Measurements from ENCODE around the gene ARRDC2. TPM values are rescaled to one million over a fixed set of nuclear protein-coding genes. Genes with fewer than 3 reads are reported as not detected.

The ARRDC2 gene
- total RNA-seq, 1 donor from 2014 or later = 89.4 TPM

DNA sequence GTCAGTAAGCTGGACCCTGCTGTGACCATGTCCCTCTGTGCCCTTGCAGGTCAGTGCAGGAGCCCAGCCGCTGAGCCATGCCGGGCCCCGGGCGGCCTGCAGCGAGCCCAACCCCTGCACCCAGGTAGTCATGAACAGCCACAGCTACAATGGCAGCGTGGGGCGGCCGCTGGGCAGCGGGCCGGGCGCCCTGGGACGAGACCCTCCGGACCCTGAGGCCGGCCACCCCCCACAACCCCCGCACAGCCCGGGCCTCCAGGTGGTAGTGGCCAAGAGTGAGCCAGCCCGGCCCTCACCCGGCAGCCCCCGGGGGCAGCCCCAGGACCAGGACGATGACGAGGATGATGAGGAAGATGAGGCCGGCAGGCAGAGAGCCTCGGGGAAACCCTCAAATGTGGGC, 34.2 kb upstream of the ARRDC2 start:
- ATAC-seq = no peak
- Histone ChIP-seq H3K4me1 (no peaks in the 10 kb centered on the region), H3K27me3 (ENCODE audit: low read depth) (no peaks in the 10 kb centered on the region), H3K27ac (no peak overlapping the region), H3K4me3 (no peak overlapping the region), H3K9me3 (no peaks in the 10 kb centered on the region), H3K36me3 (no peaks in the 10 kb centered on the region)
- no peak for DNase-seq
- intact Hi-C loops (cut with DNase I) = no loop called here
- TF ChIP-seq, protein P1, sequence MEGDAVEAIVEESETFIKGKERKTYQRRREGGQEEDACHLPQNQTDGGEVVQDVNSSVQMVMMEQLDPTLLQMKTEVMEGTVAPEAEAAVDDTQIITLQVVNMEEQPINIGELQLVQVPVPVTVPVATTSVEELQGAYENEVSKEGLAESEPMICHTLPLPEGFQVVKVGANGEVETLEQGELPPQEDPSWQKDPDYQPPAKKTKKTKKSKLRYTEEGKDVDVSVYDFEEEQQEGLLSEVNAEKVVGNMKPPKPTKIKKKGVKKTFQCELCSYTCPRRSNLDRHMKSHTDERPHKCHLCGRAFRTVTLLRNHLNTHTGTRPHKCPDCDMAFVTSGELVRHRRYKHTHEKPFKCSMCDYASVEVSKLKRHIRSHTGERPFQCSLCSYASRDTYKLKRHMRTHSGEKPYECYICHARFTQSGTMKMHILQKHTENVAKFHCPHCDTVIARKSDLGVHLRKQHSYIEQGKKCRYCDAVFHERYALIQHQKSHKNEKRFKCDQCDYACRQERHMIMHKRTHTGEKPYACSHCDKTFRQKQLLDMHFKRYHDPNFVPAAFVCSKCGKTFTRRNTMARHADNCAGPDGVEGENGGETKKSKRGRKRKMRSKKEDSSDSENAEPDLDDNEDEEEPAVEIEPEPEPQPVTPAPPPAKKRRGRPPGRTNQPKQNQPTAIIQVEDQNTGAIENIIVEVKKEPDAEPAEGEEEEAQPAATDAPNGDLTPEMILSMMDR (IDR thresholded peaks at IDR 0.05) = no peak

DNA sequence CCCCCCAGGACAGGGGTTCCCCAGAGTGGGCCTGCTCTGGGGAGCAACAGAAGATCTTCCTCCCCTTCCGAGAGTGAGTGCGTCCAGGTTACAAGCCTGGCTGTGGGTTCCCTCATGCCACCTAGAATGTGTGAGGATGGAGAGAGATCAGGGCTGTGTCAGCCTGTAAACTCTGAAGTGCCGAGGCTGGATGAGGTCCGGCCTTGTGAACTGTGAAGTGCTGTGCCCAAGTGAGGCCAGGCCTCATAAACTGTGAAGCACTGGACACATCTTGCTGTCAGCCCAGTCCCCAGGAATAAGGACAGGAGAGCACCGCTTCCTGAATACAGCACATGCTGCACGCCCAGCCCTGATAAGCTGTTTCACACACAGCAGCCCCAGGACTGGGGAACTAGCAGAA, 33.4 kb upstream of the ARRDC2 start:
- intact Hi-C loops (cut with DNase I) = no loop called here
- TF ChIP-seq, protein P1 (IDR thresholded peaks at IDR 0.05) = no peak
- no peak for DNase-seq
- no peaks in the 10 kb centered on the region for H3K36me3 ChIP-seq
- no peak for ATAC-seq
- no peaks in the 10 kb centered on the region for H3K27me3 ChIP-seq (ENCODE audit: low read depth)
- no peak overlapping the region for H3K4me3 ChIP-seq
- no peak overlapping the region for H3K27ac ChIP-seq
- H3K9me3 ChIP-seq = no peaks in the 10 kb centered on the region
- no peaks in the 10 kb centered on the region for H3K4me1 ChIP-seq

DNA sequence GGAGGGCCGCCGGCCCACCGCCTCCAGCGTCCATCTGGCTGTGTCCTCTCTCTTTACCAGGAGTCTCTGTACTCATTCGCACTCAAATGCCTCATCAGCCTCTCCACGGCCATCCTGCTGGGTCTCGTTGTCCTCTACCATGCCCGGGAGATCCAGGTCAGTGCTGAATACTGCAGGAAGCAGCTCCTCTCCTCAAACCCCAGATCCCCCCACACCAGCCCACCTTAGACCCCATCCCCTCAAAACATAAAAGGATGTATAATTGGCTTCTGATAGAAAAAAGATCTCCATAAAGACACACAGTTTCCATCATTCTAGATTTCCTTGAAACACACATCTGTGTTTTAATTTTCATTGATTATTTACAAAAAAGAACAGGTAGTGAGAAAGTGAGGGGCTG, 32.9 kb upstream of the ARRDC2 start:
- DNase-seq (no peak), ATAC-seq (no peak)
- no peak overlapping the region for H3K4me3 ChIP-seq
- TF ChIP-seq, protein P1 (IDR thresholded peaks at IDR 0.05) = no peak
- H3K4me1 ChIP-seq = no peaks in the 10 kb centered on the region
- intact Hi-C loops (cut with DNase I) = no loop called here
- H3K36me3 ChIP-seq = no peaks in the 10 kb centered on the region
- no peak overlapping the region for H3K27ac ChIP-seq
- no peaks in the 10 kb centered on the region for H3K27me3 ChIP-seq (ENCODE audit: low read depth)
- H3K9me3 ChIP-seq = no peaks in the 10 kb centered on the region

DNA sequence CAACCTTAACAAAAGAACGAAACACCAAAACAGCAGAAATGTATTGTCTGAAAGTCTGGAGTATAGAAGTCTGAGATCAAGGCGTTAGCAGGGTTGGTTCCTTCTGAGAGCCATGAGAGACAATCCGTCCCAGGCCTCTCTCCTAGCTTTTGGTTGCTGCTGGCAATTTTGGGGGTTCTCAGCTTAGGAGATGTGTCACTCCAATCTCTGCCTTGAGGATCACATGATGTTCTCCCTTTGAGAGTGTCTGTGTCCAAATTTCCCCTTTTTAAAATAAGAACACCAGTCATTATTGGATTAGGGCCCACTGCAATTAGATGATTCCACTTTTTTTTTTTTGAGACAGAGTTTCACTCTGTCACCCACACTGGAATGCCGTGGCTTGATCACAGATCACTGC, 30.9 kb upstream of the ARRDC2 start:
- ATAC-seq (no peak), DNase-seq (no peak)
- intact Hi-C loops (cut with DNase I) = no loop called here
- Histone ChIP-seq H3K27ac (no peak overlapping the region), H3K36me3 (no peaks in the 10 kb centered on the region), H3K4me1 (no peaks in the 10 kb centered on the region), H3K4me3 (no peak overlapping the region), H3K27me3 (ENCODE audit: low read depth) (no peaks in the 10 kb centered on the region), H3K9me3 (no peaks in the 10 kb centered on the region)
- TF ChIP-seq, protein P1 (IDR thresholded peaks at IDR 0.05) = no peak

DNA sequence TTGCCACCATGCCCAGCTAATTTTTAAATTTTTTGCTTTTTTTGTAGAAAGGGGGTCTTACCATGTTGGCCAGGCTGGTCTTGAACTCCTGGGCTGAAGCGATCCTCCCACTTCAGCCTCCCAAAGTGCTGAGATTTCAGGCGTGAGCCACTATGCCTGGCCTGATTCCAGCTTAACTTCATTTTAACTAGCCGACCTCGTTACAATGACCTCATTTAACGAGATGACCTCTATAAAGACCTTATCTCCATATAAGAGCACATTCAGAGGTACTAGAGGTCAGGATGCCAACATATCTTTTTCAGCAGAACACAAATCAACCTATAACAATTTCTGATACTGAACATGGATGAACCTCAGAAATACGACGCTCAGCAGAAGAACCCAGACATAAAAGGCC, 30.5 kb upstream of the ARRDC2 start:
- Histone ChIP-seq H3K27ac (no peak overlapping the region), H3K36me3 (no peaks in the 10 kb centered on the region), H3K4me3 (no peak overlapping the region), H3K27me3 (ENCODE audit: low read depth) (no peaks in the 10 kb centered on the region), H3K4me1 (no peaks in the 10 kb centered on the region), H3K9me3 (no peaks in the 10 kb centered on the region)
- intact Hi-C loops (cut with DNase I) = no loop called here
- TF ChIP-seq, protein P1 (IDR thresholded peaks at IDR 0.05) = no peak
- ATAC-seq = no peak
- DNase-seq = no peak

DNA sequence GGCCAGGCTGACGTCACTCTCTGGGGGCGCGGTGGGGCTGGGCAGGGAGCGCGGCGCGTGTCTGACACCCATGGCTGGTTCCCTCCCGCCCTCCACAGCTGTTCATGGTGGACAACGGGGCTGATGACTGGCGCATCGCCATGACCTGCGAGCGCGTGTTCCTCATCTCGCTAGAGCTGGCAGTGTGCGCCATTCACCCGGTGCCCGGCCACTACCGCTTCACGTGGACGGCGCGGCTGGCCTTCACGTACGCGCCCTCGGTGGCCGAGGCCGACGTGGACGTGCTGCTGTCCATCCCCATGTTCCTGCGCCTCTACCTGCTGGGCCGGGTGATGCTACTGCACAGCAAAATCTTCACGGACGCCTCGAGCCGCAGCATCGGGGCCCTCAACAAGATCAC, 26.4 kb upstream of the ARRDC2 start:
- no peak overlapping the region for H3K4me3 ChIP-seq
- TF ChIP-seq, protein P1 (IDR thresholded peaks at IDR 0.05) = no peak
- no peaks in the 10 kb centered on the region for H3K36me3 ChIP-seq
- H3K27me3 ChIP-seq (ENCODE audit: low read depth) = peaks cover 7% of the 10 kb centered on the region
- no peaks in the 10 kb centered on the region for H3K9me3 ChIP-seq
- ATAC-seq (no peak), DNase-seq (no peak)
- no peaks in the 10 kb centered on the region for H3K4me1 ChIP-seq
- no peak overlapping the region for H3K27ac ChIP-seq
- intact Hi-C loops (cut with DNase I) = no loop called here
